Endothelial cell of umbilical vein (primary cell): ENCODE measurements around the gene MRPL47. TPM values are rescaled to one million over a fixed set of nuclear protein-coding genes. Genes with fewer than 3 reads are reported as not detected.
A peak's percentile ranks its signal among the peaks of the same experiment; 100 is the strongest.

Experiments
- BruUV-seq: library from RNA; stranded (reverse); fragments of 400-500 nt; replicated peaks from 2 replicates; lab custom pipeline; 2021; lab: Mats Ljungman, UMichigan
- CTCF ChIA-PET: fragments of 300-600, 350-600 bp; sonication (Branson Sonifier 250); formaldehyde crosslinking; loops from one replicate; lab custom pipeline; 2021; ENCODE audit warnings: antibody characterized with exemption, inconsistent platforms; lab: Charles Lee
- POLR2A ChIA-PET: fragments of 300-600, 350-600 bp; sonication (Branson Sonifier 250); formaldehyde crosslinking; loops from one replicate; lab custom pipeline; 2021; ENCODE audit warnings: antibody characterized with exemption, inconsistent platforms; lab: Charles Lee
- DNase-seq: peaks from one replicate; pipeline ENCODE4 v3.0.0-alpha.2; 2011; ENCODE audit warnings: low read depth, low spot score
- FAIRE-seq: peaks from 2 replicates; lab custom pipeline; 2011; peaks lifted over from hg19 to GRCh38; lab: Jason Lieb, UNC
- H2AFZ ChIP-seq: 2 replicates; pipeline ENCODE4 v1.6.0; 2012; ENCODE audit warnings: low read depth, low read length, control low read depth, inconsistent platforms
- H3K27ac ChIP-seq: 2 replicates; pipeline ENCODE4 v1.5.1; 2011; ENCODE audit warnings: low read depth, mild to moderate bottlenecking, control low read depth, low read length, moderate library complexity; ENCODE audit not compliant: insufficient read depth
- H3K27me3 ChIP-seq, 2 experiments: 2 replicates each; pipeline versions ENCODE4 v1.6.0 to v1.6.1; 2011; ENCODE audit warnings: low read length in 2 of 2, mixed read lengths in 1 of 2; ENCODE audit not compliant: control insufficient read depth in 2 of 2, insufficient read depth in 2 of 2
- H3K36me3 ChIP-seq, 2 experiments: 2 replicates in 1 of 2; 3 replicates in 1 of 2; pipeline ENCODE4 v1.5.1; 2011; ENCODE audit warnings: low read length in 2 of 2, mild to moderate bottlenecking in 1 of 2, moderate library complexity in 1 of 2; ENCODE audit not compliant: control insufficient read depth in 2 of 2, insufficient read depth in 2 of 2; ENCODE audit errors: extremely low read depth in 1 of 2
- H3K4me1 ChIP-seq: 3 replicates; pipeline ENCODE4 v1.5.1; 2011; ENCODE audit warnings: mild to moderate bottlenecking, low read length; ENCODE audit not compliant: control insufficient read depth, insufficient read depth; ENCODE audit errors: extremely low read depth
- H3K4me2 ChIP-seq: 2 replicates; pipeline ENCODE4 v1.6.1; 2011; ENCODE audit warnings: low read length, control low read depth, mixed read lengths; ENCODE audit not compliant: insufficient read depth
- H3K4me3 ChIP-seq, 3 experiments: fragments of 200-600 bp in 1 of 3; sonication (generic), shearing (Covaris generic) in 1 of 3; replicated peaks in 1 of 3; 2 replicates each; pipeline ENCODE4 v1.5.1; 2011 to 2016; ENCODE audit warnings: control low read depth in 3 of 3, low read length in 3 of 3, mild to moderate bottlenecking in 2 of 3, inconsistent platforms in 1 of 3, low read depth in 1 of 3, moderate library complexity in 1 of 3; ENCODE audit not compliant: insufficient read depth in 1 of 3
- H3K79me2 ChIP-seq: 2 replicates; pipeline ENCODE4 v1.6.0; 2012; ENCODE audit warnings: low read length, inconsistent platforms; ENCODE audit not compliant: control insufficient read depth, insufficient read depth
- H3K9ac ChIP-seq: replicated peaks from 2 replicates; pipeline ENCODE3; 2011; ENCODE audit warnings: low read length, control low read depth; ENCODE audit not compliant: insufficient read depth; ENCODE audit errors: extremely low read depth
- H3K9me1 ChIP-seq: replicated peaks from 3 replicates; pipeline ENCODE4 v1.6.0; 2011; ENCODE audit warnings: mild to moderate bottlenecking, low read length; ENCODE audit not compliant: control insufficient read depth, insufficient read depth; ENCODE audit errors: extremely low read depth
- H3K9me3 ChIP-seq: replicated peaks from 2 replicates; pipeline ENCODE4 v1.5.1; 2012; ENCODE audit warnings: low read length, inconsistent platforms; ENCODE audit not compliant: control insufficient read depth, insufficient read depth
- H4K20me1 ChIP-seq: replicated peaks from 2 replicates; pipeline ENCODE3; 2011; ENCODE audit warnings: mild to moderate bottlenecking, low read length; ENCODE audit not compliant: control insufficient read depth, insufficient read depth; ENCODE audit errors: extremely low read depth
- CTCF ChIP-seq, 2 donors: IDR thresholded peaks; 1 replicate in 1 of 2; 2 replicates in 1 of 2; pipeline ENCODE4 v1.5.1; 2011; ENCODE audit warnings: low read length in 2 of 2, mild to moderate bottlenecking in 2 of 2, moderate library complexity in 2 of 2, control low read depth in 1 of 2, inconsistent platforms in 1 of 2, low read depth in 1 of 2; ENCODE audit not compliant: insufficient read depth in 1 of 2; ENCODE audit errors: extremely low read depth in 1 of 2
- EZH2 ChIP-seq: IDR thresholded peaks from 2 replicates; pipeline ENCODE4 v1.6.1; 2012; ENCODE audit warnings: borderline replicate concordance, low read depth, mild to moderate bottlenecking, moderate library complexity, low read length, inconsistent platforms; ENCODE audit not compliant: severe bottlenecking
- FOS ChIP-seq: IDR thresholded peaks from 2 replicates; pipeline ENCODE4 v1.6.1; 2011; ENCODE audit warnings: mild to moderate bottlenecking, low read length, moderate library complexity, borderline replicate concordance; ENCODE audit not compliant: insufficient read depth
- GATA2 ChIP-seq: IDR thresholded peaks from 2 replicates; pipeline ENCODE4 v1.7.0; 2011; ENCODE audit warnings: low read depth, mild to moderate bottlenecking, moderate library complexity, mixed read lengths, low read length; ENCODE audit not compliant: insufficient read length, insufficient read depth
- JUN ChIP-seq: IDR thresholded peaks from 2 replicates; pipeline ENCODE4 v1.6.1; 2011; ENCODE audit warnings: borderline replicate concordance, low read depth; ENCODE audit not compliant: insufficient read length, insufficient read depth
- MAX ChIP-seq: IDR thresholded peaks from 2 replicates; pipeline ENCODE4 v1.6.1; 2011; ENCODE audit not compliant: insufficient read depth, insufficient read length
- MYC ChIP-seq: IDR thresholded peaks from one replicate; pipeline ENCODE4 v1.6.1; 2011; ENCODE audit warnings: mild to moderate bottlenecking, low read depth, low read length
- POLR2A ChIP-seq: IDR thresholded peaks from 2 replicates; pipeline ENCODE4 v1.6.1; 2012; ENCODE audit warnings: low read depth, mild to moderate bottlenecking, control low read depth, low read length
- POLR2AphosphoS5 ChIP-seq: IDR thresholded peaks from 2 replicates; pipeline ENCODE4 v1.6.1; 2012; ENCODE audit warnings: low read depth, mild to moderate bottlenecking, control low read depth, low read length, moderate library complexity; ENCODE audit not compliant: insufficient read depth
- dilution Hi-C: fragments of 300-500 bp; cut with MboI; formaldehyde crosslinking; loops from one replicate; pipeline ENCODE4 v1.15.0; 2019; ENCODE audit warnings: low sequenced_read_pairs; ENCODE audit not compliant: extremely low pct_ligation_motif_present
- intact Hi-C: fragments of 100-400 bp; cut with micrococcal nuclease; formaldehyde crosslinking; loops from one replicate; pipeline ENCODE4 v1.10.0; 2022
- polyA plus RNA-seq, 4 experiments: library from polyadenylated mRNA; depleted of rRNA in 3 of 4; stranded (reverse) in 3 of 4; unstranded in 1 of 4; fragments of >200 nt; gene quantifications; 2 replicates each; pipeline versions ENCODE4 v1.2.1 to v1.2.3, GENCODE V29; 2011 to 2012; ENCODE audit warnings: missing spikeins in 1 of 4
- total RNA-seq: library from RNA; stranded (reverse); gene quantifications from 2 replicates; pipeline ENCODE4 v1.2.3, GENCODE V29; 2021

Gene MRPL47
- total and polyA plus RNA-seq, 2 donors (not counting 3 experiments of a cell fraction or from before 2014, with no cell fraction given): 20.3 to 47.0 TPM

- Histone ChIP-seq H3K4me1 (peaks cover 13% of the 10 kb centered on the region), H3K9ac (peak overlapping the region; percentile 85), H3K4me3 (peak overlapping the region; percentile 34 to 86 (median 81)), H3K9me3 (no peaks in the 10 kb centered on the region), H3K79me2 (peaks cover 35% of the 10 kb centered on the region), H3K4me2 (peak overlapping the region; percentile 87), H3K36me3 (no peaks in the 10 kb centered on the region), H3K27me3 (no peaks in the 10 kb centered on the region), H3K9me1 (no peaks in the 10 kb centered on the region), H4K20me1 (no peaks in the 10 kb centered on the region), H2AFZ (peak overlapping the region; percentile 84), H3K27ac (peak overlapping the region; percentile 80)
- dilution Hi-C loops (no loop called here), intact Hi-C loops (loop anchor here (1.0 to 5.0 kb wide), 5 partner anchors 18 to 949 kb away; partner anchors contain the start of genes MRPL47, NDUFB5 and TTC14)
- ChIA-PET POLR2A (interaction anchor here (0.7 to 1.4 kb wide), 2 partner anchors 18 to 192 kb away, joined by 5 to 8 read pairs; no protein-coding TSS in a partner anchor), CTCF (interaction anchor here (0.6 to 2.3 kb wide), 7 partner anchors 10 to 942 kb away, joined by 3 to 6 read pairs (median 4); no protein-coding TSS in a partner anchor)
- BruUV-seq: TSS peak; percentile 17
- DNase-seq (peak; percentile 80), FAIRE-seq (no peak)
- TF ChIP-seq JUN (no peak), POLR2A (no peak), MYC (no peak), GATA2 (no peak), POLR2AphosphoS5 (no peak), EZH2 (no peak), MAX (no peak), CTCF (IDR thresholded peaks at IDR 0.05; ENCODE audit: extremely low read depth in 1 of 2, insufficient read depth in 1 of 2, low read depth in 1 of 2, low read length in 2 of 2) (no peak), FOS (no peak)
Observed at GRCh38 chr3:179653096-179653797, 48.8 kb upstream of the MRPL47 start.
